Stomach (tissue), 9 donors: Measurements from ENCODE around the gene DNAH1. TPM values are rescaled to one million over a fixed set of nuclear protein-coding genes. Genes with fewer than 3 reads are reported as not detected.

Source experiments
- DNase-seq, 2 donors: peaks; one replicate each; pipeline versions ENCODE4 v3.0.0 to v3.0.0-alpha.2; 2013 to 2019
- H3K27ac ChIP-seq, 5 donors: fragments of 200-600 bp in 4 of 5; sonication (generic) in 4 of 5; one replicate each; pipeline ENCODE4 v1.5.1; 2013 to 2019; ENCODE audit warnings: mild to moderate bottlenecking in 1 of 5, moderate library complexity in 1 of 5
- H3K27me3 ChIP-seq, 3 donors: fragments of 200-600 bp; sonication (generic); one replicate each; pipeline ENCODE4 v1.5.1; 2017 to 2019; ENCODE audit warnings: mixed run types in 1 of 3
- H3K36me3 ChIP-seq, 4 donors: fragments of 200-600 bp; sonication (generic); 1 replicate in 3 of 4; 2 replicates in 1 of 4; pipeline ENCODE4 v1.5.1; 2016 to 2019
- H3K4me1 ChIP-seq, 4 donors: fragments of 200-600 bp; sonication (generic); one replicate each; pipeline ENCODE4 v1.5.1; 2016 to 2019
- H3K4me3 ChIP-seq, 4 donors: fragments of 200-600 bp; sonication (generic) in 3 of 4; one replicate each; pipeline ENCODE4 v1.5.1; 2016 to 2019; ENCODE audit warnings: mild to moderate bottlenecking in 1 of 4
- H3K9me3 ChIP-seq, 4 donors: fragments of 200-600 bp; sonication (generic); one replicate each; pipeline ENCODE4 v1.5.1; 2016 to 2019
- EP300 ChIP-seq: sonication (generic); formaldehyde crosslinking; IDR thresholded peaks from one replicate; pipeline ENCODE4 v1.6.1; 2017; ENCODE audit warnings: antibody characterized with exemption
- POLR2A ChIP-seq, 4 donors: fragments of 450-650 bp; IDR thresholded peaks; one replicate each; pipeline ENCODE4 v1.6.1; 2016; ENCODE audit warnings: antibody characterized with exemption in 4 of 4, control low read depth in 2 of 4, mild to moderate bottlenecking in 1 of 4, moderate library complexity in 1 of 4
- POLR2AphosphoS5 ChIP-seq, 3 donors: sonication (generic); formaldehyde crosslinking; IDR thresholded peaks; one replicate each; pipeline ENCODE4 v1.6.1; 2016; ENCODE audit warnings: antibody characterized with exemption in 3 of 3
- WGBS, 5 donors: extraction: QIAGEN DNeasy Blood & Tissue Kit in 3 of 5; methylation state at CpG; one replicate each; pipeline versions ENCODE4 v1.1.5 to v1.1.7; 2013 to 2018; 5-methylcytosine and 5-hydroxymethylcytosine counted together
- intact Hi-C: fragments of 100-400 bp; cut with DNase I; formaldehyde crosslinking; loops from one replicate; pipeline ENCODE4 v1.15.1; 2023; ENCODE audit warnings: low total_unique reads
- polyA plus RNA-seq, 3 donors: library from polyadenylated mRNA; stranded (reverse); fragments of 200-250 nt; gene quantifications; one replicate each; pipeline ENCODE4 v1.2.3, GENCODE V29; 2013
- total RNA-seq, 5 donors: library from RNA; depleted of rRNA; stranded (reverse); fragments of >200 nt; gene quantifications; one replicate each; pipeline versions ENCODE4 v1.1.0 to v1.2.3, GENCODE V29; 2014 to 2016
- TF ChIP-seq, protein P1 (sequence below), 7 experiments: fragments of 450-650 bp in 4 of 7; fragments of 200-600 bp in 3 of 7; sonication (generic) in 3 of 7; IDR thresholded peaks; one replicate each; pipeline ENCODE4 v1.5.1; 2016 to 2019; ENCODE audit warnings: antibody characterized with exemption in 7 of 7, control low read depth in 2 of 7, mild to moderate bottlenecking in 1 of 7
- donor health status: healthy with polysubstance abuse.
- donor health status: Bipolar disorder and iron deficiency.
- donor health status: healthy.

DNAH1 gene
- total and polyA plus RNA-seq, 8 donors = 1.9 to 57.6 (median 8.2) TPM

DNA sequence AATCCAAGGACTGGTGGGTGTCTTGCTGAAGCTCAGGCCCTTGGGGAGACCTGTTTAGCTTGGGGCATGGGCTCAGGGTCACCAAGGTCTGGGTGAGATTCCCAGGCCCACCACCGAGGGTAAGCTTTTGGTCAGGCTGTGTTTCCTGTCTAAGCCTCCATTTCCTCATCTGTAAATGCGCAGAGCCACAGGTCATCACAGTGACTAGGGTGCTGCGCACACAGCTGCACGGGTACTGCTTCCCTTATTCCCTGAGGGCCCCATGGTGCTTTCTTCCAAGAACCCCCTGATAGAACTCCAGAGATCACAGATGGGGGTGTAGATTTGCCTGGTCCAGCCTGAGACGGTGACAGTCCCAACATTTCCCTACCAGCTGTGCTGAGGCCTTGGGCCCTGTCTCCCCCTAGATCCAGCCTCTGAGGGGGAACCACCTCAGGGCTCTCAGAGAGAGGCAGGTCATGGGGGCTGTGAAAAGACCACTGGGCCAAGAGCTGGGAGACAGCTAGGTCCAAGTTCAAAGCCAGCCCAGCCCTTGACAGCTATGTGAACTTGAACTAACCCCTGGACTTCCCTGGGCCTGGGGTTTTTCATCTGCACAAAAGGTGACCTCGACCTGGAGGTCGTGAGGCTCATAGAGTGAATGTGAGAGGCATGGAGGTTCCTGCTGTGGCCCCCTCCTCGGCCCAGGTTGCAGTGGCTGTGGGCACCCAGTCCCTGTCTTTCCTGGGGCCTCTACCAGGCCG is 68.1 kb downstream of the DNAH1 start:
- Histone ChIP-seq H3K4me3 (no peak overlapping the region), H3K27me3 (no peaks in the 10 kb centered on the region), H3K4me1 (no peaks in the 10 kb centered on the region), H3K27ac (no peak overlapping the region), H3K36me3 (peaks cover 0 to 28% (median 23%) of the 10 kb centered on the region in 4 donors), H3K9me3 (no peaks in the 10 kb centered on the region)
- TF ChIP-seq, protein P1, sequence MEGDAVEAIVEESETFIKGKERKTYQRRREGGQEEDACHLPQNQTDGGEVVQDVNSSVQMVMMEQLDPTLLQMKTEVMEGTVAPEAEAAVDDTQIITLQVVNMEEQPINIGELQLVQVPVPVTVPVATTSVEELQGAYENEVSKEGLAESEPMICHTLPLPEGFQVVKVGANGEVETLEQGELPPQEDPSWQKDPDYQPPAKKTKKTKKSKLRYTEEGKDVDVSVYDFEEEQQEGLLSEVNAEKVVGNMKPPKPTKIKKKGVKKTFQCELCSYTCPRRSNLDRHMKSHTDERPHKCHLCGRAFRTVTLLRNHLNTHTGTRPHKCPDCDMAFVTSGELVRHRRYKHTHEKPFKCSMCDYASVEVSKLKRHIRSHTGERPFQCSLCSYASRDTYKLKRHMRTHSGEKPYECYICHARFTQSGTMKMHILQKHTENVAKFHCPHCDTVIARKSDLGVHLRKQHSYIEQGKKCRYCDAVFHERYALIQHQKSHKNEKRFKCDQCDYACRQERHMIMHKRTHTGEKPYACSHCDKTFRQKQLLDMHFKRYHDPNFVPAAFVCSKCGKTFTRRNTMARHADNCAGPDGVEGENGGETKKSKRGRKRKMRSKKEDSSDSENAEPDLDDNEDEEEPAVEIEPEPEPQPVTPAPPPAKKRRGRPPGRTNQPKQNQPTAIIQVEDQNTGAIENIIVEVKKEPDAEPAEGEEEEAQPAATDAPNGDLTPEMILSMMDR (IDR thresholded peaks at IDR 0.05) = no peak
- TF ChIP-seq EP300 (no peak), POLR2AphosphoS5 (IDR thresholded peaks at IDR 0.05) (no peak), POLR2A (IDR thresholded peaks at IDR 0.05) (no peak)
- no peak for DNase-seq
- intact Hi-C loops = no loop called here
- 78 to 85% (median 80%) methylated on average over 5 to 9 of the region's 9 CpGs for WGBS, 5 donors

DNA sequence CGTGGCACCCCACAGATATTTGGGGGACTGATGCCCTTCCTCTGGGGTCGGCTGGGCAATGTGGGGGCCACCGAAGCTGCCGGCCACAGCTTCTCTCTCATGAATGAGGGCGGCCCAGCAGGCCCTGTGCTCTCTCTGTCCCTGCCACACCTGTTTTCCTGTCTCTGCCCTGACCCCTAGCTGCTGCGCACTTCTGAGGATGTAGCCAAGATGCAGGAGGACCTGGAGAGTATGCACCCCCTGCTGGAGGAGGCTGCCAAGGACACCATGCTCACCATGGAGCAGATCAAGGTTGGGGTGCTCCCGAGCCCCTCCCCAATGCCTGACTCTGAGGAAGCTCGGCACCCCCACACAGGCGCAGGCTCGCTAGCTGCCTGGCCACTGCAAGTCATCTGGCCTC is 69.0 kb downstream of the DNAH1 start:
- WGBS, 5 donors = 59 to 72% (median 66%) methylated on average over 6 to 10 of the region's 10 CpGs
- DNase-seq = peak in 1 of 2 donors; percentile 61
- H3K27me3 ChIP-seq = no peaks in the 10 kb centered on the region
- intact Hi-C loops = no loop called here
- H3K4me1 ChIP-seq = no peaks in the 10 kb centered on the region
- no peaks in the 10 kb centered on the region for H3K9me3 ChIP-seq
- TF ChIP-seq POLR2A (IDR thresholded peaks at IDR 0.05) (no peak), EP300 (no peak), POLR2AphosphoS5 (IDR thresholded peaks at IDR 0.05) (no peak)
- TF ChIP-seq, protein P1 (IDR thresholded peaks at IDR 0.05) = no peak
- H3K4me3 ChIP-seq = no peak overlapping the region
- H3K27ac ChIP-seq = no peak overlapping the region
- H3K36me3 ChIP-seq = peaks cover 0 to 28% (median 24%) of the 10 kb centered on the region in 4 donors

DNA sequence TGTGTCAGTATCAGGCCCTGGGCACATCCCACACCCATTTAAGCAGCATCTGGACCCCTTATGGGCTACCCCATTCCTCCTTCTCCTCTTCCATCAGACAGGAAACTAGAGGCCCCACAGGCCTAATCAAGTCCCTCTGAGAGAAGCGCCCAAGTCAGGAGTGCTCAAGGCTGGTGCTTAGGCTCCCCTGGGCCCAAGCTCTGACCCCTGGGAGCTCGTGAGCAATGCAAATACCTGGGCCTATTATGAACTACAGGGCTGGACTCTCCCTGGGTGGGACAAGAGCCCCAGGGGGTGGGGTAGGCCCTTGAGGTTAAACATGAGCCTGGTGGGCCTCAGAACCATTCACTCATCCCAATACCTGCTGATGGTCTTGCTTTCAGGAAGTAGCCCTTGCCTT is 71.4 kb downstream of the DNAH1 start:
- WGBS, 5 donors = 87 to 100% (median 93%) methylated on average over 2 of the region's 2 CpGs
- TF ChIP-seq, protein P1 (IDR thresholded peaks at IDR 0.05) = no peak
- TF ChIP-seq EP300 (no peak), POLR2AphosphoS5 (IDR thresholded peaks at IDR 0.05) (no peak), POLR2A (IDR thresholded peaks at IDR 0.05) (no peak)
- no peak for DNase-seq
- Histone ChIP-seq H3K36me3 (peaks cover 0 to 47% (median 42%) of the 10 kb centered on the region in 4 donors), H3K4me1 (no peaks in the 10 kb centered on the region), H3K27me3 (no peaks in the 10 kb centered on the region), H3K4me3 (no peak overlapping the region), H3K9me3 (no peaks in the 10 kb centered on the region), H3K27ac (no peak overlapping the region)
- intact Hi-C loops = no loop called here

DNA sequence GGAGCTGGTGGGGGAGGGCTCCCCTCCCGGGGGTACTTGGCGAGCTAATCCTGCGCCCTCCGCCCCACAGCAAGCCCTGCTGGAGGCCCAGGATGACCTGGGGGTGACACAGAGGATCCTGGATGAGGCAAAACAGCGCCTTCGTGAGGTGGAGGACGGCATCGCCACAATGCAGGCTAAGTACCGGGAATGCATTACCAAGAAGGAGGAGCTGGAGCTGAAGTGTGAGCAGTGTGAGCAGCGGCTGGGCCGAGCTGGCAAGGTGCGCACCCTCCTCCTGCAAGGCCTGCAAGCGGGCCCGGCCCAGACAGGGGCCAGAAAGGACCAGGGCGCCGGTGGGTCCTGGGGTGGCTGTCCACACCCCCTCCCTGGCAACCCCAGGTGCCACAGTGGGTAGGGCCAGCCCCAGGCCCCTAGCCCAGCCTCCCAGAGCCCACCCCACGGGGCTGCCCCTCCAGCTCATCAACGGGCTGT is 72.3 kb downstream of the DNAH1 start:
- WGBS, 5 donors = 77 to 83% (median 80%) methylated on average over 4 to 18 of the region's 18 CpGs
- no peak overlapping the region for H3K4me3 ChIP-seq
- no peaks in the 10 kb centered on the region for H3K4me1 ChIP-seq
- H3K36me3 ChIP-seq = peaks cover 0 to 56% (median 51%) of the 10 kb centered on the region in 4 donors
- TF ChIP-seq EP300 (no peak), POLR2AphosphoS5 (IDR thresholded peaks at IDR 0.05) (no peak), POLR2A (IDR thresholded peaks at IDR 0.05) (no peak)
- TF ChIP-seq, protein P1 (IDR thresholded peaks at IDR 0.05) = no peak
- no peak overlapping the region for H3K27ac ChIP-seq
- intact Hi-C loops = no loop called here
- H3K9me3 ChIP-seq = no peaks in the 10 kb centered on the region
- DNase-seq = no peak
- no peaks in the 10 kb centered on the region for H3K27me3 ChIP-seq
